A673 (cell line): ENCODE results near the gene STMP1. TPM values are rescaled to one million over a fixed set of nuclear protein-coding genes. Genes with fewer than 3 reads are reported as not detected.

Experiments
- BruUV-seq: library from RNA; stranded (reverse); fragments of 400-500 nt; replicated peaks from 2 replicates; lab custom pipeline; 2021; lab: Mats Ljungman, UMichigan
- CTCF ChIA-PET: fragments of 300-600 bp; sonication (Branson Sonifier 250); formaldehyde crosslinking; loops from one replicate; lab custom pipeline; 2022; ENCODE audit warnings: antibody characterized with exemption; lab: Charles Lee
- POLR2A ChIA-PET: fragments of 300-600 bp; sonication (Branson Sonifier 250); formaldehyde crosslinking; loops from one replicate; lab custom pipeline; 2022; ENCODE audit warnings: antibody characterized with exemption; ENCODE audit not compliant: low non-redundant PET; lab: Charles Lee
- DNase-seq: peaks from one replicate; pipeline ENCODE4 v3.0.0-alpha.2; 2015; ENCODE audit warnings: low spot score
- H3K27ac ChIP-seq: fragments of 200-600 bp; sonication (generic); 2 replicates; pipeline ENCODE4 v1.5.1; 2016; ENCODE audit warnings: mixed run types, low read depth, mild to moderate bottlenecking, mixed read lengths, antibody characterized with exemption, low read length; ENCODE audit not compliant: poor library complexity, severe bottlenecking
- H3K27me3 ChIP-seq: fragments of 200-600 bp; sonication (generic); replicated peaks from 2 replicates; pipeline ENCODE4 v1.6.1; 2017; ENCODE audit warnings: mixed run types, low read depth, mild to moderate bottlenecking, mixed read lengths, antibody characterized with exemption, low read length; ENCODE audit not compliant: insufficient read depth, poor library complexity
- H3K36me3 ChIP-seq: fragments of 200-600 bp; sonication (generic); 2 replicates; pipeline ENCODE4 v1.6.1; 2016; ENCODE audit warnings: mixed run types, mild to moderate bottlenecking, mixed read lengths, antibody characterized with exemption, low read length; ENCODE audit not compliant: insufficient read depth, poor library complexity, severe bottlenecking
- H3K4me1 ChIP-seq: fragments of 200-600 bp; sonication (generic); 2 replicates; pipeline ENCODE4 v1.6.1; 2017; ENCODE audit warnings: mixed run types, mild to moderate bottlenecking, mixed read lengths, antibody characterized with exemption, low read length; ENCODE audit not compliant: insufficient read depth, poor library complexity, severe bottlenecking
- H3K4me3 ChIP-seq: fragments of 200-600 bp; sonication (generic); 2 replicates; pipeline ENCODE4 v1.5.1; 2016; ENCODE audit warnings: low read depth, mixed run types, mild to moderate bottlenecking, mixed read lengths, low read length; ENCODE audit not compliant: poor library complexity, severe bottlenecking
- H3K9me3 ChIP-seq: fragments of 200-600 bp; sonication (generic); 2 replicates; pipeline ENCODE4 v1.6.1; 2016; ENCODE audit warnings: mixed run types, low read depth, mild to moderate bottlenecking, mixed read lengths, antibody characterized with exemption, low read length; ENCODE audit not compliant: poor library complexity, severe bottlenecking
- CTCF ChIP-seq: fragments of 300-800, 200-600 bp; sonication (generic); conservative IDR thresholded peaks from 2 replicates; pipeline ENCODE4 v1.5.1; 2017; ENCODE audit warnings: low read depth, mild to moderate bottlenecking, antibody characterized with exemption, low read length, moderate library complexity, mixed read lengths
- EZH2 ChIP-seq: fragments of 200-600 bp; sonication (generic); IDR thresholded peaks from 2 replicates; pipeline ENCODE4 v1.6.1; 2017; ENCODE audit warnings: borderline replicate concordance, low read depth, mild to moderate bottlenecking, mixed read lengths, antibody characterized with exemption, low read length; ENCODE audit not compliant: poor library complexity, severe bottlenecking
- intact Hi-C: fragments of 100-400 bp; cut with micrococcal nuclease; formaldehyde crosslinking; loops from one replicate; pipeline ENCODE4 v1.10.0; 2022; ENCODE audit not compliant: unreplicated experiment
- total RNA-seq: library from RNA; stranded (reverse); gene quantifications from 2 replicates; pipeline ENCODE4 v1.2.3, GENCODE V29; 2021

STMP1 gene
- total RNA-seq, 1 experiment from 2014 or later, result 33.4 TPM

- peaks cover 10% of the 10 kb centered on the region for H3K4me1 ChIP-seq
- intact Hi-C loops, result no loop called here
- peaks cover 93% of the 10 kb centered on the region for H3K27me3 ChIP-seq
- CTCF ChIA-PET, result no interaction called here
- TF ChIP-seq EZH2 (no peak), CTCF (no peak)
- BruUV-seq, result no TSS peak
- H3K27ac ChIP-seq, result no peak overlapping the region
- DNase-seq, result no peak
- no peaks in the 10 kb centered on the region for H3K36me3 ChIP-seq
- H3K4me3 ChIP-seq, result no peak overlapping the region
- no peaks in the 10 kb centered on the region for H3K9me3 ChIP-seq
- POLR2A ChIA-PET, result no interaction called here
These were observed 59.0 kb downstream of the STMP1 start for GRCh38 chr7:135721198-135721820.

- no peaks in the 10 kb centered on the region for H3K36me3 ChIP-seq
- peaks cover 94% of the 10 kb centered on the region for H3K27me3 ChIP-seq
- no peak for DNase-seq
- H3K27ac ChIP-seq, result no peak overlapping the region
- BruUV-seq, result no TSS peak
- ChIA-PET CTCF (no interaction called here), POLR2A (no interaction called here)
- peaks cover 2% of the 10 kb centered on the region for H3K4me1 ChIP-seq
- no peak for TF ChIP-seq CTCF
- TF ChIP-seq EZH2, result no peak
- intact Hi-C loops, result no loop called here
- H3K9me3 ChIP-seq, result no peaks in the 10 kb centered on the region
- H3K4me3 ChIP-seq, result no peak overlapping the region
These were observed 61.1 kb downstream of the STMP1 start for GRCh38 chr7:135723411-135723810.

Other genes starting within 250 kb of the STMP1 start
- 24.1 and 24.6 TPM in 2 replicates for gene CNOT4, start 152.4 kb upstream of the STMP1 start, total RNA-seq
- 146 and 148 TPM in 2 replicates for gene NUP205, start 104.6 kb upstream of the STMP1 start, total RNA-seq
- not detected in 2 replicates for gene SLC13A4, start 65.7 kb downstream of the STMP1 start, total RNA-seq
- not detected in 2 replicates for gene FAM180A, start 86.3 kb downstream of the STMP1 start, total RNA-seq